Upper lobe of left lung (tissue), 6 donors: ENCODE results near the gene MSL3B.

ENCODE experiments used
- ATAC-seq, 2 donors: fragments of 200-7000 bp; cut with Tn5 transposase; one replicate each; pipeline ENCODE4 v1.9.1; 2022; ENCODE audit warnings: mild to moderate bottlenecking in 2 of 2, moderate library complexity in 2 of 2; ENCODE audit not compliant: low FRiP score in 2 of 2
- DNase-seq, 2 donors: peaks; one replicate each; pipeline ENCODE4 v3.0.0-alpha.2; 2019 to 2020
- H3K27ac ChIP-seq, 4 donors: fragments of 200-600 bp; sonication (generic); one replicate each; pipeline ENCODE4 v1.5.1; 2016 to 2019
- H3K27me3 ChIP-seq, 4 donors: fragments of 200-600 bp; sonication (generic); one replicate each; pipeline ENCODE4 v1.5.1; 2017 to 2019
- H3K36me3 ChIP-seq, 4 donors: fragments of 200-600 bp; sonication (generic); one replicate each; pipeline ENCODE4 v1.5.1; 2016 to 2019
- H3K4me1 ChIP-seq, 4 donors: fragments of 200-600 bp; sonication (generic); one replicate each; pipeline ENCODE4 v1.5.1; 2018 to 2019
- H3K4me3 ChIP-seq, 4 donors: fragments of 200-600 bp; sonication (generic); one replicate each; pipeline ENCODE4 v1.5.1; 2017 to 2019; ENCODE audit warnings: mild to moderate bottlenecking in 2 of 4, moderate library complexity in 1 of 4
- H3K9me3 ChIP-seq, 4 donors: fragments of 200-600 bp; sonication (generic); one replicate each; pipeline ENCODE4 v1.5.1; 2018 to 2019
- CTCF ChIP-seq, 6 experiments: fragments of 450-650 bp in 4 of 6; fragments of 200-600 bp in 2 of 6; sonication (generic) in 2 of 6; IDR thresholded peaks; one replicate each; pipeline ENCODE4 v1.5.1; 2016 to 2019; ENCODE audit warnings: antibody characterized with exemption in 6 of 6
- EP300 ChIP-seq, 4 donors: sonication (generic); formaldehyde crosslinking; IDR thresholded peaks; one replicate each; pipeline ENCODE4 v1.5.1; 2017; ENCODE audit warnings: antibody characterized with exemption in 4 of 4, control low read depth in 2 of 4
- POLR2A ChIP-seq, 4 donors: fragments of 450-650 bp; IDR thresholded peaks; one replicate each; pipeline ENCODE4 v1.5.1; 2016 to 2017; ENCODE audit warnings: antibody characterized with exemption in 4 of 4, mild to moderate bottlenecking in 2 of 4
- POLR2AphosphoS5 ChIP-seq, 2 donors: sonication (generic); formaldehyde crosslinking; IDR thresholded peaks; one replicate each; pipeline ENCODE4 v1.5.1; 2017; ENCODE audit warnings: antibody characterized with exemption in 2 of 2
- WGBS, 2 donors: methylation state at CpG; one replicate each; pipeline ENCODE4 v1.1.5; 2017 to 2018; 5-methylcytosine and 5-hydroxymethylcytosine counted together
- donor health status: DM: no; HTN: no; CAD: no; lungs with moderate emphysema.
- donor health status: DM: no; HTN: yes; CAD: no; lungs with severe emphysema.

MSL3B gene

GRCh38 chr2:233840520-233840919, 27.7 kb downstream of the MSL3B start:
- ATAC-seq (no peak), DNase-seq (no peak)
- H3K4me3 ChIP-seq = no peak overlapping the region
- no peaks in the 10 kb centered on the region for H3K36me3 ChIP-seq
- H3K9me3 ChIP-seq = no peaks in the 10 kb centered on the region
- H3K27ac ChIP-seq = no peak overlapping the region
- H3K4me1 ChIP-seq = no peaks in the 10 kb centered on the region
- H3K27me3 ChIP-seq = no peaks in the 10 kb centered on the region
- WGBS, 2 donors = 95 to 99% methylated on average over 5 to 9 of the region's 9 CpGs
- no peak for TF ChIP-seq EP300 (IDR thresholded peaks at IDR 0.05)

- TF ChIP-seq CTCF (IDR thresholded peaks at IDR 0.05) (no peak), POLR2AphosphoS5 (IDR thresholded peaks at IDR 0.05) (no peak), POLR2A (IDR thresholded peaks at IDR 0.05) (no peak), EP300 (IDR thresholded peaks at IDR 0.05) (no peak)
- no peaks in the 10 kb centered on the region for H3K27me3 ChIP-seq
- no peaks in the 10 kb centered on the region for H3K9me3 ChIP-seq
- ATAC-seq = peak in 1 of 2 donors; percentile 21
- H3K4me1 ChIP-seq = no peaks in the 10 kb centered on the region
- DNase-seq = no peak
- no peak overlapping the region for H3K27ac ChIP-seq
- no peak overlapping the region for H3K4me3 ChIP-seq
- 96 to 100% methylated on average over 10 of the region's 10 CpGs for WGBS, 2 donors
- H3K36me3 ChIP-seq = no peaks in the 10 kb centered on the region
These were observed 28.8 kb downstream of the MSL3B start for GRCh38 chr2:233839447-233839820.

- ATAC-seq (peak; percentile 25 to 36), DNase-seq (no peak)
- TF ChIP-seq CTCF (IDR thresholded peaks at IDR 0.05) (no peak), POLR2A (IDR thresholded peaks at IDR 0.05) (no peak), EP300 (IDR thresholded peaks at IDR 0.05) (no peak), POLR2AphosphoS5 (IDR thresholded peaks at IDR 0.05) (no peak)
- Histone ChIP-seq H3K27ac (no peak overlapping the region), H3K36me3 (no peaks in the 10 kb centered on the region), H3K9me3 (no peaks in the 10 kb centered on the region), H3K4me1 (no peaks in the 10 kb centered on the region), H3K27me3 (no peaks in the 10 kb centered on the region), H3K4me3 (no peak overlapping the region)
- WGBS, 2 donors = 91 to 96% methylated on average over 12 of the region's 12 CpGs
These were observed 29.3 kb downstream of the MSL3B start for GRCh38 chr2:233838726-233839446.

GRCh38 chr2:233838251-233838650, 29.9 kb downstream of the MSL3B start:
- H3K27ac ChIP-seq = no peak overlapping the region
- ATAC-seq (no peak), DNase-seq (no peak)
- no peak overlapping the region for H3K4me3 ChIP-seq
- H3K27me3 ChIP-seq = no peaks in the 10 kb centered on the region
- WGBS, 2 donors = 74 to 92% methylated on average over 7 of the region's 7 CpGs
- H3K9me3 ChIP-seq = no peaks in the 10 kb centered on the region
- no peaks in the 10 kb centered on the region for H3K36me3 ChIP-seq
- H3K4me1 ChIP-seq = no peaks in the 10 kb centered on the region
- TF ChIP-seq EP300 (IDR thresholded peaks at IDR 0.05) (no peak), POLR2A (IDR thresholded peaks at IDR 0.05) (no peak), CTCF (IDR thresholded peaks at IDR 0.05) (no peak), POLR2AphosphoS5 (IDR thresholded peaks at IDR 0.05) (no peak)

GRCh38 chr2:233837694-233838229, 30.4 kb downstream of the MSL3B start:
- no peaks in the 10 kb centered on the region for H3K27me3 ChIP-seq
- WGBS, 2 donors = 91 to 94% methylated on average over 9 of the region's 9 CpGs
- DNase-seq (no peak), ATAC-seq (no peak)
- no peaks in the 10 kb centered on the region for H3K36me3 ChIP-seq
- H3K4me1 ChIP-seq = no peaks in the 10 kb centered on the region
- no peak overlapping the region for H3K27ac ChIP-seq
- no peak overlapping the region for H3K4me3 ChIP-seq
- TF ChIP-seq POLR2AphosphoS5 (IDR thresholded peaks at IDR 0.05) = no peak
- TF ChIP-seq CTCF (IDR thresholded peaks at IDR 0.05) = no peak
- no peak for TF ChIP-seq EP300 (IDR thresholded peaks at IDR 0.05)
- no peak for TF ChIP-seq POLR2A (IDR thresholded peaks at IDR 0.05)
- H3K9me3 ChIP-seq = no peaks in the 10 kb centered on the region
